Prostate gland (tissue), 2 donors: ENCODE data around the gene SLC24A4. TPM values are rescaled to one million over a fixed set of nuclear protein-coding genes. Genes with fewer than 3 reads are reported as not detected.

Experiments
- DNase-seq: peaks from one replicate; pipeline ENCODE4 v3.0.0-alpha.2; 2019; ENCODE audit warnings: low spot score
- H3K27ac ChIP-seq, 2 donors: fragments of 200-600 bp; sonication (generic); 2 replicates each; pipeline ENCODE4 v1.5.1; 2017 to 2019
- H3K27me3 ChIP-seq: fragments of 200-600 bp; sonication (generic); replicated peaks from 2 replicates; pipeline ENCODE4 v1.5.1; 2019; ENCODE audit not compliant: insufficient read depth
- H3K36me3 ChIP-seq, 2 donors: fragments of 200-600 bp; sonication (generic); 1 replicate in 1 of 2; 2 replicates in 1 of 2; pipeline versions ENCODE4 v1.5.1 to v1.8.1; 2017 to 2019
- H3K4me1 ChIP-seq: fragments of 200-600 bp; sonication (generic); replicated peaks from 2 replicates; pipeline ENCODE4 v1.5.1; 2019
- H3K4me3 ChIP-seq, 2 donors: fragments of 200-600 bp; sonication (generic); 2 replicates each; pipeline ENCODE4 v1.5.1; 2017 to 2019
- H3K9me3 ChIP-seq: fragments of 200-600 bp; sonication (generic); 2 replicates; pipeline ENCODE4 v1.5.1; 2017
- CTCF ChIP-seq, 4 experiments: fragments of 200-600 bp in 2 of 4; fragments of 450-650 bp in 2 of 4; sonication (generic) in 2 of 4; IDR thresholded peaks; 1 replicate in 3 of 4; 2 replicates in 1 of 4; pipeline ENCODE4 v1.5.1; 2016 to 2019; ENCODE audit warnings: antibody characterized with exemption in 4 of 4, mild to moderate bottlenecking in 2 of 4, moderate library complexity in 2 of 4
- POLR2A ChIP-seq: fragments of 450-650 bp; IDR thresholded peaks from one replicate; pipeline ENCODE4 v1.6.1; 2016; ENCODE audit warnings: antibody characterized with exemption, mild to moderate bottlenecking
- POLR2AphosphoS5 ChIP-seq: sonication (generic); formaldehyde crosslinking; IDR thresholded peaks from one replicate; pipeline ENCODE4 v1.6.1; 2017; ENCODE audit warnings: antibody characterized with exemption
- WGBS: methylation state at CpG from one replicate; pipeline ENCODE4 v1.1.5; 2018; 5-methylcytosine and 5-hydroxymethylcytosine counted together
- intact Hi-C: fragments of 100-400 bp; cut with DNase I; formaldehyde crosslinking; loops from one replicate; pipeline ENCODE4 v1.14.2; 2022
- total RNA-seq, 2 donors: library from RNA; depleted of rRNA; stranded (reverse); fragments of >200 nt; gene quantifications; one replicate each; pipeline ENCODE4 v1.1.0, GENCODE V29; 2016

SLC24A4 gene
- total RNA-seq, 2 donors from 2014 or later = 0.82 to 7.2 TPM

DNA sequence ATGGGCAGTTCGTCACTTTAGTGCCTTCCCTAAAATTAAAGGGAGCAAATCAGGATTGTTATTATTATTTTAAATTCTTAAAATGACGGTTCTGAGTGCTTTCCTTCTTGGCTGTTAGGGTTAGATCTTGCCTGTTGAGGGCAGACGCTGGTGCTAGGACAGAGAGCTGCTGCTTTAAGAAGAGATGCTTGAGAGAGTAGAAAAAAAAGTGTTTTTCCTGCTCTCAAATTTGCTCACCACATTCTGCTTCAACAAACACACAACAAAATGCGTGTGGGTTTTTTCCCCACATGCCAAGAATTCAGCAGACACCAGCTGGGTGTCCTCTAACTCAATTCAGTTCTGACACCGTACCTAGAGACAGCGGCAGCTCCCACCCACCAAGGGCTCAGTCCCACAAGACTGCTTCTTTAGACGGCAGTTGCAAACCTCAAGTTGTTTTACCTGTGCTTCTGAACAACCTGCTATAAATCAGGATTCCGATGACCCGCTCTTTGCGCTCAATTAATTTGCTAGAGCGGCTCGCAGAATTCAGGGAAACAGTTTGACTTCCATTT, 114.8 kb downstream of the SLC24A4 start:
- intact Hi-C loops = no loop called here
- 44% methylated on average over 12 of the region's 12 CpGs for WGBS
- H3K4me3 ChIP-seq = no peak overlapping the region

GRCh38 chr14:92439537-92440344, 116.8 kb downstream of the SLC24A4 start:
- Histone ChIP-seq H3K36me3 (no peaks in the 10 kb centered on the region), H3K27ac (no peak overlapping the region), H3K27me3 (no peaks in the 10 kb centered on the region), H3K4me1 (no peaks in the 10 kb centered on the region), H3K4me3 (no peak overlapping the region), H3K9me3 (no peaks in the 10 kb centered on the region)
- TF ChIP-seq POLR2AphosphoS5 (no peak), POLR2A (no peak), CTCF (IDR thresholded peaks at IDR 0.05) (no peak)
- intact Hi-C loops = no loop called here
- no peak for DNase-seq
- WGBS = 57% methylated on average over 12 of the region's 12 CpGs

More for the DNA sequence above, 114.8 kb downstream of the SLC24A4 start:
- Histone ChIP-seq H3K36me3 (no peaks in the 10 kb centered on the region), H3K4me1 (no peaks in the 10 kb centered on the region), H3K9me3 (no peaks in the 10 kb centered on the region), H3K27ac (no peak overlapping the region), H3K27me3 (no peaks in the 10 kb centered on the region)
- TF ChIP-seq CTCF (IDR thresholded peaks at IDR 0.05) (no peak), POLR2AphosphoS5 (no peak), POLR2A (no peak)
- DNase-seq = no peak

GRCh38 chr14:92440345-92441003, 117.5 kb downstream of the SLC24A4 start:
- no peaks in the 10 kb centered on the region for H3K27me3 ChIP-seq
- intact Hi-C loops = no loop called here
- 92% methylated on average over 7 of the region's 7 CpGs for WGBS
- H3K27ac ChIP-seq = no peak overlapping the region
- no peaks in the 10 kb centered on the region for H3K9me3 ChIP-seq
- no peak for TF ChIP-seq POLR2A
- TF ChIP-seq CTCF (IDR thresholded peaks at IDR 0.05) = no peak
- no peak for TF ChIP-seq POLR2AphosphoS5
- DNase-seq = no peak
- no peak overlapping the region for H3K4me3 ChIP-seq
- H3K36me3 ChIP-seq = no peaks in the 10 kb centered on the region
- no peaks in the 10 kb centered on the region for H3K4me1 ChIP-seq

GRCh38 chr14:92441751-92442504, 119.0 kb downstream of the SLC24A4 start:
- intact Hi-C loops = no loop called here
- no peak for TF ChIP-seq POLR2A
- no peak for TF ChIP-seq CTCF (IDR thresholded peaks at IDR 0.05)
- no peak for TF ChIP-seq POLR2AphosphoS5
- Histone ChIP-seq H3K27me3 (no peaks in the 10 kb centered on the region), H3K9me3 (no peaks in the 10 kb centered on the region), H3K36me3 (no peaks in the 10 kb centered on the region), H3K27ac (no peak overlapping the region), H3K4me1 (no peaks in the 10 kb centered on the region), H3K4me3 (no peak overlapping the region)
- no peak for DNase-seq
- 91% methylated on average over 10 of the region's 10 CpGs for WGBS
